HG02678 (cell line): ENCODE results near the gene MCM3AP.

Source experiments
- ATAC-seq: cut with Tn5 transposase; IDR thresholded peaks from one replicate; pipeline ENCODE4 v1.9.1; 2021; ENCODE audit warnings: mild to moderate bottlenecking, moderate library complexity; ENCODE audit not compliant: unreplicated experiment

The MCM3AP gene

GRCh38 chr21:46274797-46275390 lies 10.5 kb downstream of the MCM3AP start:
- ATAC-seq, result no peak

- ATAC-seq, result no peak
Measured at GRCh38 chr21:46273341-46273740, 12.1 kb downstream of the MCM3AP start.

GRCh38 chr21:46269466-46269865 lies 15.9 kb downstream of the MCM3AP start:
- ATAC-seq, result no peak

GRCh38 chr21:46268371-46268770 lies 17.0 kb downstream of the MCM3AP start:
- ATAC-seq, result no peak

GRCh38 chr21:46266946-46267345 lies 18.5 kb downstream of the MCM3AP start:
- ATAC-seq, result no peak

GRCh38 chr21:46265736-46266525 lies 19.5 kb downstream of the MCM3AP start:
- no peak for ATAC-seq

- no peak for ATAC-seq
Measured at GRCh38 chr21:46264690-46265144, 20.7 kb downstream of the MCM3AP start.

GRCh38 chr21:46264046-46264689 lies 21.2 kb downstream of the MCM3AP start:
- ATAC-seq, result no peak

GRCh38 chr21:46256501-46256994 lies 28.9 kb downstream of the MCM3AP start:
- ATAC-seq, result no peak

GRCh38 chr21:46255758-46256337 lies 29.6 kb downstream of the MCM3AP start:
- ATAC-seq, result no peak

GRCh38 chr21:46255166-46255565 lies 30.2 kb downstream of the MCM3AP start:
- ATAC-seq, result no peak

GRCh38 chr21:46254208-46254975 lies 31.0 kb downstream of the MCM3AP start:
- peak; percentile 49 for ATAC-seq

- peak; percentile 64 for ATAC-seq
Measured at GRCh38 chr21:46253610-46254124, 31.7 kb downstream of the MCM3AP start.

- no peak for ATAC-seq
Measured at GRCh38 chr21:46252840-46253239, 32.6 kb downstream of the MCM3AP start.

- ATAC-seq, result no peak
Measured at GRCh38 chr21:46250146-46250725, 35.2 kb downstream of the MCM3AP start.

GRCh38 chr21:46248827-46249226 lies 36.6 kb downstream of the MCM3AP start:
- no peak for ATAC-seq

- no peak for ATAC-seq
Measured at GRCh38 chr21:46248422-46248782, 37.0 kb downstream of the MCM3AP start.

- ATAC-seq, result no peak
Measured at GRCh38 chr21:46247699-46248421, 37.6 kb downstream of the MCM3AP start.

- no peak for ATAC-seq
Measured at GRCh38 chr21:46246345-46246744, 39.1 kb downstream of the MCM3AP start.
